ENCODE measurements around the gene ANKRD44. TPM values are rescaled to one million over a fixed set of nuclear protein-coding genes. Genes with fewer than 3 reads are reported as not detected.

The ANKRD44 gene
- total RNA-seq, 1 donor from 2014 or later = 21.4 TPM

DNA sequence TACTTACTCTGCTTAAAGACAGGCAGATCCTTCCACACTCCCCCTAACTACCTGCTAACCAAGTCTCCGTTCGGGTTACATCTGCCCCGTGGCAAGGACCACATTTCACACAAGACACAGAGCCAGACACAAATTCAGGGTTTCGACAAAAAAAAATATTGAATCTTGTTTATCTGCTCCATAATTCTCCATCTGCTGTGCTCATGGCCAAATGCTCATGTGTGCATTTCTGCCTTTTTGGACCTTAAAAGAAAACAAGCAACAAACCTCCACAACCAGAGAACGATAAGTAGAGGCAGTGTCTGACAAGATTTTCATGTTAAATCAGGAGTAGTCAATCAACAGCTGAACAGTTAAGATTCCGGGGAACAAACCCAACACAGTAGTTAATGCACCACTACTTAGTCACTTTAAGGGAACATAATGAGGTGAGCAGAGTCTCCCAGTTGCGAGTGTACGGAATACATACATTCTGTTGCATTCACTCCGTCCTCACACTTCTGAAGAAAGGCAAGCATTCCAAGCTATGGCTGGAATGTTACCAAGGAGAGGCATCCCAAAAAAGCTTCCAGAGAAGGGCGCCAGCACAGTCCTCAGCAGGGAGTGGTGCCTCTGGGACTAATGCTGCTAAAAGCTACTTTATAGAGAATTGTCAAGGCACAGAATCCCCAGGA lies 121.0 kb downstream of the ANKRD44 start:
- Mint-ChIP-seq H3K36me3 (ENCODE audit: low read depth) (no peaks in the 10 kb centered on the region), H3K27me3 (ENCODE audit: low read depth) (no peaks in the 10 kb centered on the region), H3K9me3 (ENCODE audit: low read depth) (no peaks in the 10 kb centered on the region), H3K4me3 (ENCODE audit: unreplicated experiment) (no peak overlapping the region), H3K4me1 (ENCODE audit: low read depth) (peaks cover 27% of the 10 kb centered on the region), H3K27ac (ENCODE audit: unreplicated experiment) (no peak overlapping the region)
- DNase-seq (ENCODE audit: low spot score) = no peak
- no peak for TF ChIP-seq CTCF (IDR thresholded peaks at IDR 0.05)

- no peak for TF ChIP-seq CTCF (IDR thresholded peaks at IDR 0.05)
- Mint-ChIP-seq H3K27ac (ENCODE audit: unreplicated experiment) (no peak overlapping the region), H3K27me3 (ENCODE audit: low read depth) (no peaks in the 10 kb centered on the region), H3K36me3 (ENCODE audit: low read depth) (peaks cover 2% of the 10 kb centered on the region), H3K4me1 (ENCODE audit: low read depth) (peaks cover 48% of the 10 kb centered on the region), H3K9me3 (ENCODE audit: low read depth) (no peaks in the 10 kb centered on the region), H3K4me3 (ENCODE audit: unreplicated experiment) (no peak overlapping the region)
- DNase-seq (ENCODE audit: low spot score) = no peak
Observed at GRCh38 chr2:197185676-197186075, 124.9 kb downstream of the ANKRD44 start.

GRCh38 chr2:197184959-197185586 lies 125.5 kb downstream of the ANKRD44 start:
- no peak for DNase-seq (ENCODE audit: low spot score)
- Mint-ChIP-seq H3K4me1 (ENCODE audit: low read depth) (peaks cover 49% of the 10 kb centered on the region), H3K36me3 (ENCODE audit: low read depth) (peaks cover 2% of the 10 kb centered on the region)

DNA sequence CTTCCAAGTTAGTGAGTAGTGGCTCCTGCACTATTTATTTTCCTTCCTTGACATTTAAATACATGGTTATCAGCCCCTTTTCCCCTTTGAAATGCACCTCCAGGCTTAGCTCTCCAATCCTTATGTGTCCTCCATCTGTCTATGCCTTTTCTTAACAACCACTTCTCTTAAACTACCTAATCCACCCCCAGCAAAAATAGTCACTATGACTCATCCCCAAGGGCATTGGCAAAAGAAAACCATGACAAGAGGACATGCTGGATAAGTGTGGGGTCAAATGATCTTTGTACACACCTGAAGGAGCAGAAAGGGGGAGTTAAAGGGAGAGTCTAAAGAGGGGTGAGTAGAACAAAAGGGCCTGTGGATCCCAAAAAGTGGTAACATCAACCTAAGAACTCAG lies 127.2 kb downstream of the ANKRD44 start:
- no peak for DNase-seq (ENCODE audit: low spot score)
- peaks cover 50% of the 10 kb centered on the region for H3K4me1 Mint-ChIP-seq (ENCODE audit: low read depth)
- H3K27me3 Mint-ChIP-seq (ENCODE audit: low read depth) = no peaks in the 10 kb centered on the region
- no peak overlapping the region for H3K27ac Mint-ChIP-seq (ENCODE audit: unreplicated experiment)
- TF ChIP-seq CTCF (IDR thresholded peaks at IDR 0.05) = no peak
- no peak overlapping the region for H3K4me3 Mint-ChIP-seq (ENCODE audit: unreplicated experiment)
- no peaks in the 10 kb centered on the region for H3K9me3 Mint-ChIP-seq (ENCODE audit: low read depth)
- peaks cover 2% of the 10 kb centered on the region for H3K36me3 Mint-ChIP-seq (ENCODE audit: low read depth)

More at GRCh38 chr2:197184959-197185586, 125.5 kb downstream of the ANKRD44 start:
- TF ChIP-seq CTCF (IDR thresholded peaks at IDR 0.05) = no peak
- Mint-ChIP-seq H3K4me3 (ENCODE audit: unreplicated experiment) (no peak overlapping the region), H3K27me3 (ENCODE audit: low read depth) (no peaks in the 10 kb centered on the region), H3K27ac (ENCODE audit: unreplicated experiment) (peak overlapping the region; percentile 62), H3K9me3 (ENCODE audit: low read depth) (no peaks in the 10 kb centered on the region)

DNA sequence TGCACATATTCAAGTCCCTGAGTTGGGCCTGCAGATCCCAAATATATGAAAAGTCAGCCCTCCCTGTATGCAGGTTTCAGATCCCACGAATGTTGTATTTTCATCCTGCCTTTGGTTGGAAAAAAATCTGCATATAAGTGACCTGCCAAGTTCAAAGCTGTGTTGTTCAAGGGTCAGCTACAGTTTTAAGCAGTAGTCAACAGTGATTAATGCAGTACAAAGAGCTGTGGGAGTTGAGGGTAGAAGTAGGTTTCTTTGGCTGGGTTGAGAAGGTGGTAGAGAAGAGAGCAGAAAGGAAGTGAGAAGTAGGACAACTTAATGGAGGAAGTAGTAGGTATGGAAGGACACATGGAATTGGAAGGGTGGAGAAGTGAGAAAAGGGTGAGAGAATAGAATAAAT lies 127.9 kb downstream of the ANKRD44 start:
- Mint-ChIP-seq H3K9me3 (ENCODE audit: low read depth) (no peaks in the 10 kb centered on the region), H3K4me1 (ENCODE audit: low read depth) (peaks cover 50% of the 10 kb centered on the region), H3K27ac (ENCODE audit: unreplicated experiment) (no peak overlapping the region), H3K4me3 (ENCODE audit: unreplicated experiment) (no peak overlapping the region), H3K36me3 (ENCODE audit: low read depth) (peaks cover 2% of the 10 kb centered on the region), H3K27me3 (ENCODE audit: low read depth) (no peaks in the 10 kb centered on the region)
- no peak for DNase-seq (ENCODE audit: low spot score)
- no peak for TF ChIP-seq CTCF (IDR thresholded peaks at IDR 0.05)

Measured in chondrocyte (in vitro differentiated cells).